GM18951 (cell line): ENCODE results near the gene JAK3.

Source experiments
- POLR2A ChIP-seq: IDR thresholded peaks from 4 replicates; pipeline ENCODE4 v1.6.1; 2011; ENCODE audit warnings: mild to moderate bottlenecking; ENCODE audit not compliant: insufficient read length, insufficient read depth; ENCODE audit errors: extremely low read depth
- in situ Hi-C: fragments of 300-500 bp; cut with MboI; formaldehyde crosslinking; loops from one replicate; pipeline ENCODE4 v1.12.0; 2022; ENCODE audit warnings: low sequenced_read_pairs, mixed read lengths, inconsistent platforms; ENCODE audit not compliant: unreplicated experiment

The JAK3 gene

GRCh38 chr19:17840019-17840418, 7.8 kb downstream of the JAK3 start:
- TF ChIP-seq POLR2A: no peak
- in situ Hi-C loops: no loop called here

DNA sequence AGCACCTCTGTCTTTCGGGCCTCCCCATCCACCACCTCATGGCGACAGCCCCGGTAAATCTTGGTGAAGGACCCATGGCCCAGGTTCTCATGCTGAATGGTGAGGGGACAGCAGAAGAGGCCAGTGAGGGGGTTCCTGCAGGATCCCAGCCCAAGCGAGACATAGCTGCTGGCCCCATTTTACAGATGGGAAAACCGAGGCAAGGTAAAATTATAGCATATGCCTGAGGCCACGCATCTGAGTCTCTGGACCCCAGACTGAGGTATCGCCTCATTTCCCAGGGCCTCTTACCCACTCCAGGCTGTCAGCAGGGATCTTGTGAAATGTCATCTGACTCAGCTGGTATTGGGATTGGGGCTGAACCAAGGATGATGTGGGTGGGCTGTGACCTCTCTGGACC, 9.8 kb downstream of the JAK3 start:
- in situ Hi-C loops: no loop called here
- TF ChIP-seq POLR2A: no peak

DNA sequence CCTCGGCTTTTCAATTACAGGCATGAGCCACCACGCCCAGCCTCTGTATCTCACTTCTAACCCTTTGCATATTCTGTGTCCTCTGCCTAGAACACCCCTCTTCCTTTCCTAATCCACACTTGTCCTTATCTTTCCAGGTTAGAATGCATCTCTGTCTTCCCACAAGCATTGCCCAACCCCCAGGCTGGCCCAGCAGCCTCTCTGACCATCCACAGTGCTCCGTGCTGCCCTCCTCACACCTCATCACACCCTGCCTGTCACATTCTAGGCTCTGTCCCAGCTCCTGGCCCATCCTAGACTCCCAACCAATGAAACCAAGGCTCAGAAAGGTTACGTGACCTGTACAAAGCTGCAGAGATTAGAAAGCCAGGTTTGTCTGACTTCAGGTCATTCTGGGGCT, 11.3 kb downstream of the JAK3 start:
- no peak for TF ChIP-seq POLR2A
- in situ Hi-C loops: no loop called here

- in situ Hi-C loops: no loop called here
Measured at GRCh38 chr19:17835182-17836006, 12.4 kb downstream of the JAK3 start.

DNA sequence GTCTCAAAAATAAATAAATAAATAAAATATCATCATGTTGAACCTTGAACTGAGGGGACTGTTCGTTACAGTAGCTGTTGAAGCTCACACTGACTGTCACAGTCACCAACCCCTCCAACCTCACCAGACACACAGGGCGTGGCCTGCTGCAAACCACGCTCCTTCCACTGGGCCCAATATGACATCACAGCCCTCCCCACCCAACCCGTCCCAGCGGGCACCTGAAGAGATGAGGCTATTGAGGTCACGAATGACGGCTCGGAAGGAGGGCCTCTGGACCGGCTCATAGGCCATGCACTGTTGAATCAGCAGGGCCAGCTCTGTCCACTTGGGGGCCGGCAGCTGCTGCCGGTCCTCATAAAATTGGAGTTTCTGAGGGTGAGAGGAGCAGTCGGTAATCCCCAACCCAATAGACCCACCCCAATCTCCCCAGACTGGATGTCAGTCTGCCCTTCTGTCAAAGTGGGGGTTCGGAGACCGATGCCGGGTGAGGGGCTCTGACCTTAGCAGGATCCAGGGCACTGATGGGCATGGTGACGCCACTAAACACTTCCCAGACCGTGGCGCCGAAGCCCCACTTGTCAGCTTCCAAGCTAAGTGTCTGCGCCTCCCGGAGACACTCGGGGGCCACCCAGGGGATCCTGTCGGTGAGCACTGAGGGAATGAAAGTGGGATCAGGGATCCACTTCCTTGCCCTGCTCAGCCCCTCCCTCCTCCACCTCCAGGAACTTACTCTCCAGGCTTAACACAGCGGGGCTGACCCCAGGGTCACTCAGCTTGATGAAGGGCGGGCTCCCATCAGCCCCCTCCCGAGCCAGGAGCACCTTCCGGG, 13.2 kb downstream of the JAK3 start:
- in situ Hi-C loops: no loop called here
- no peak for TF ChIP-seq POLR2A

More at GRCh38 chr19:17835182-17836006, 12.4 kb downstream of the JAK3 start:
- no peak for TF ChIP-seq POLR2A

DNA sequence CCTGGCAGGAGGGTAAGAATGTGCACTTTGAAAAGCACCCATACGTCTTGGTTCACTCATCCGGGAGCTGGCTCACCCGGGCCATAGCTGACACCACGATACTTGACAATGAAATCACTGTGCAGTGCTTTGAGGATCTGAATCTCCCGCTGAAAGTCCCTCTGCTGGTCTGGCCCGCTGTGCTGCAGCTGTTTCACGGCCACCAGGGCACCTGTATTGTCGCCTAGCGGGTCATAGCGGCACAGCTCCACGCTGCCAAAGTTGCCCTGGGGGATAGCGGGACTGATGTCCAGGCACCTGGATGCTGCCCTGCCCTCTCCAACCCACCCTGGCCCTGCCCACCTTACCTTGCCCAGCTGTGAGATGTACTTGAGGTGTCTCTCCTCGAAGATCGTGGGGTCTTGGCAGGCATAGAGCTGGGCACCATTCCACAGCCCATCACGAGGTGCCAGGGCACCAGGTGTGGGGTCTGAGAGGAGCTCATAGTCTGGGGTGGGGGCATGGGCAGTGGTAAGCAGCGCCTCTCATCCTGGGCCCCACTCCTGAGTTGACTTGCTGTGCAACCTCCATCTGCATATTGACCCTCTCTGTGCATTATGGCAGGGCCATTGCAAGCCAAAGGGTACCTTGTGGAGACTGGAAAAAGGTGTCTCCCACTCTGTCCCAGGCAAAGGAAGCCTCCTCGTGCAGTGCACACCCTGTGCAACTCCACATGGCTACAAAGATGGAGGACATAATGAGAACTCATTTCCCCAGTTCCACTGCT, 15.2 kb downstream of the JAK3 start:
- in situ Hi-C loops: no loop called here
- TF ChIP-seq POLR2A: no peak

DNA sequence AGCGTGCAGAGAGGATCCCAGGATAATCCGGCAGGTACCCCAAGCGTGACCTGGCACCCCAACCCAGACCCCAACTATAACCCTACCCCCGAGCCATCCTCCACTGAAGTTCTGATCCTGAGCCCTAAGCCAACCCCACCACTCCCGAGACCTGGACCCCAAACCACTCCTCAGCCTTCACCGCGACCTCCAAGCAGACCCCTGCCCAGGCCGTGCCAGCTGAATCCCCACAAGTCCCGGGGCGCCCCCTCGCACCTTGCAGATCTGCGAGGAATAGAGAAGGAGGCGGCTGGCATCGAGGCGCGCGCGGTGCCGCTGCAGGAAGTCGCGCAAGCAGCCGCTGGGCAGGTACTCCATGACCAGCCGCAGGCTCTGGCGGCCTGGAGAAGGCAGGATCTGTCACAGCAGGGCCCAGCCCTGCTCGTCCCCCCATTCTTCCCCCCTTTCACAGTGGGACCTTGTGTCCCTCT, 16.3 kb downstream of the JAK3 start:
- TF ChIP-seq POLR2A: no peak
- in situ Hi-C loops: no loop called here

- in situ Hi-C loops: no loop called here
- TF ChIP-seq POLR2A: no peak
Measured at GRCh38 chr19:17830567-17831418, 17.0 kb downstream of the JAK3 start.

- no peak for TF ChIP-seq POLR2A
Measured at GRCh38 chr19:17829855-17830566, 17.8 kb downstream of the JAK3 start.

GRCh38 chr19:17826508-17827056, 21.2 kb downstream of the JAK3 start:
- in situ Hi-C loops: no loop called here
- TF ChIP-seq POLR2A: no peak

More at GRCh38 chr19:17829855-17830566, 17.8 kb downstream of the JAK3 start:
- in situ Hi-C loops: no loop called here

GRCh38 chr19:17824339-17824738, 23.4 kb downstream of the JAK3 start:
- in situ Hi-C loops: no loop called here
- no peak for TF ChIP-seq POLR2A
